WTC11 (cell line): ENCODE results near the gene NAA16. TPM values are rescaled to one million over a fixed set of nuclear protein-coding genes. Genes with fewer than 3 reads are reported as not detected.
"Not testable (repeated sequence)": the region's sequence is repeated elsewhere in the genome, so short reads cannot be mapped to it uniquely, and the experiment has no call there.

Experiments used
- ATAC-seq: fragments of 200-7000 bp; cut with Tn5 transposase; 2 replicates; pipeline ENCODE4 v1.10.0; 2021; ENCODE audit warnings: mild to moderate bottlenecking, moderate library complexity
- CTCF ChIA-PET: fragments of 300-600 bp; sonication (Branson Sonifier 250); formaldehyde crosslinking; loops from one replicate; lab custom pipeline; 2021; ENCODE audit warnings: antibody characterized with exemption; lab: Charles Lee
- POLR2A ChIA-PET: fragments of 350-600 bp; sonication (Branson Sonifier 250); formaldehyde crosslinking; loops from one replicate; lab custom pipeline; 2021; ENCODE audit warnings: antibody characterized with exemption; lab: Charles Lee
- DNase-seq: peaks from one replicate; pipeline ENCODE4 v3.0.0; 2021; ENCODE audit warnings: low spot score
- H3K27ac Mint-ChIP-seq: 2 replicates; pipeline ENCODE4 v1.8.0; 2021; ENCODE audit warnings: mixed read lengths
- H3K27me3 Mint-ChIP-seq: 2 replicates; pipeline ENCODE4 v1.8.0; 2021; ENCODE audit warnings: low read depth, mild to moderate bottlenecking, moderate library complexity, mixed read lengths
- H3K36me3 Mint-ChIP-seq: 2 replicates; pipeline ENCODE4 v1.8.0; 2021; ENCODE audit warnings: mixed read lengths
- H3K4me1 Mint-ChIP-seq: 2 replicates; pipeline ENCODE4 v1.8.0; 2022; ENCODE audit warnings: mixed read lengths
- H3K4me3 Mint-ChIP-seq: 2 replicates; pipeline ENCODE4 v1.8.0; 2021; ENCODE audit warnings: mild to moderate bottlenecking, moderate library complexity, mixed read lengths
- H3K9me3 Mint-ChIP-seq: 2 replicates; pipeline ENCODE4 v1.8.0; 2021; ENCODE audit warnings: mixed read lengths
- ATF2 ChIP-seq: sonication (generic); formaldehyde crosslinking; IDR thresholded peaks from 2 replicates; pipeline ENCODE4 v1.8.1; 2022; ENCODE audit warnings: low read depth, missing genetic modification reagents, borderline replicate concordance
- ATF6 ChIP-seq: sonication (generic); formaldehyde crosslinking; IDR thresholded peaks from 2 replicates; pipeline ENCODE4 v1.8.1; 2023; ENCODE audit warnings: mild to moderate bottlenecking, missing genetic modification reagents
- CTCF ChIP-seq: fragments of 200-600 bp; IDR thresholded peaks from 2 replicates; pipeline ENCODE4 v1.8.0; 2022; ENCODE audit warnings: antibody characterized with exemption
- EMX1 ChIP-seq: fragments of 250-450 bp; sonication (Bioruptor Pico); IDR thresholded peaks from 2 replicates; pipeline ENCODE4 v1.8.0; 2021; ENCODE audit warnings: mild to moderate bottlenecking
- ERG ChIP-seq: fragments of 250-450 bp; sonication (Bioruptor Pico); IDR thresholded peaks from 2 replicates; pipeline ENCODE4 v1.8.0; 2021; ENCODE audit warnings: mild to moderate bottlenecking
- ESRRA ChIP-seq: sonication (generic); formaldehyde crosslinking; IDR thresholded peaks from 2 replicates; pipeline ENCODE4 v1.8.1; 2022; ENCODE audit warnings: mild to moderate bottlenecking, missing genetic modification reagents, borderline replicate concordance
- FOXP1 ChIP-seq: sonication (generic); formaldehyde crosslinking; IDR thresholded peaks from 2 replicates; pipeline ENCODE4 v1.8.0; 2022; ENCODE audit warnings: missing genetic modification reagents, mild to moderate bottlenecking, moderate library complexity, borderline replicate concordance
- FOXP4 ChIP-seq: sonication (generic); formaldehyde crosslinking; IDR thresholded peaks from 2 replicates; pipeline ENCODE4 v1.8.0; 2022; ENCODE audit warnings: mild to moderate bottlenecking, missing genetic modification reagents
- HMGA2 ChIP-seq: fragments of 250-450 bp; sonication (Bioruptor Pico); IDR thresholded peaks from 2 replicates; pipeline ENCODE4 v1.4.0; 2021; ENCODE audit warnings: mild to moderate bottlenecking, moderate library complexity
- NR3C1 ChIP-seq: sonication (generic); formaldehyde crosslinking; conservative IDR thresholded peaks from 2 replicates; pipeline ENCODE4 v1.8.1; 2023; ENCODE audit warnings: low read depth, mild to moderate bottlenecking, missing genetic modification reagents
- SOX15 ChIP-seq: fragments of 250-450 bp; sonication (Bioruptor Pico); IDR thresholded peaks from 2 replicates; pipeline ENCODE4 v1.9.0; 2021; ENCODE audit warnings: mild to moderate bottlenecking
- ZMAT4 ChIP-seq: fragments of 250-450 bp; sonication (Bioruptor Pico); IDR thresholded peaks from 2 replicates; pipeline ENCODE4 v1.9.0; 2021; ENCODE audit warnings: mild to moderate bottlenecking
- ZNF138 ChIP-seq: sonication (generic); formaldehyde crosslinking; conservative IDR thresholded peaks from 2 replicates; pipeline ENCODE4 v1.8.1; 2022; ENCODE audit warnings: mild to moderate bottlenecking, moderate library complexity, missing genetic modification reagents
- ZNF263 ChIP-seq: sonication (generic); formaldehyde crosslinking; IDR thresholded peaks from 2 replicates; pipeline ENCODE4 v1.8.1; 2022; ENCODE audit warnings: low read depth, mild to moderate bottlenecking, moderate library complexity, missing genetic modification reagents
- ZNF532 ChIP-seq: fragments of 250-450 bp; sonication (Bioruptor Pico); IDR thresholded peaks from 2 replicates; pipeline ENCODE4 v1.9.0; 2021; ENCODE audit warnings: mild to moderate bottlenecking, borderline replicate concordance
- total RNA-seq: library from RNA; stranded (reverse); gene quantifications from 3 replicates; pipeline ENCODE4 v1.2.3, GENCODE V29; 2021

Gene NAA16
- total RNA-seq, 1 experiment from 2014 or later: 32.5 TPM

- DNase-seq, POLR2A ChIA-PET, H3K9me3 Mint-ChIP-seq, H3K27ac Mint-ChIP-seq, H3K4me3 Mint-ChIP-seq, H3K36me3 Mint-ChIP-seq, ATAC-seq, H3K27me3 Mint-ChIP-seq: not testable (repeated sequence)
- peaks cover 13% of the 10 kb centered on the region for H3K4me1 Mint-ChIP-seq
- CTCF ChIA-PET: interaction anchor here (1.4 kb wide), 1 partner anchor 21 kb away, joined by 3 read pairs; no protein-coding TSS in a partner anchor
Observed at GRCh38 chr13:41423259-41423658, 112.2 kb downstream of the NAA16 start.

- H3K36me3 Mint-ChIP-seq, H3K9me3 Mint-ChIP-seq, H3K27ac Mint-ChIP-seq, CTCF ChIA-PET, H3K4me3 Mint-ChIP-seq, H3K27me3 Mint-ChIP-seq, ATAC-seq, POLR2A ChIA-PET, DNase-seq: not testable (repeated sequence)
- TF ChIP-seq HMGA2 (CRISPR knock-in tag): 0 out of 2 replicates have a peak, but pooled peaks have one; percentile 15
- H3K4me1 Mint-ChIP-seq: peaks cover 13% of the 10 kb centered on the region
Observed at GRCh38 chr13:41424675-41425074, 113.6 kb downstream of the NAA16 start.

- Mint-ChIP-seq H3K4me1 (peaks cover 13% of the 10 kb centered on the region), H3K36me3 (no peaks in the 10 kb centered on the region), H3K4me3 (no peak overlapping the region), H3K27me3 (peaks cover 6% of the 10 kb centered on the region), H3K9me3 (no peaks in the 10 kb centered on the region), H3K27ac (no peak overlapping the region)
- CTCF ChIA-PET: no interaction called here
- DNase-seq (no peak), ATAC-seq (no peak)
- POLR2A ChIA-PET: no interaction called here
- TF ChIP-seq CTCF (no peak), ZNF263 (CRISPR knock-in tag) (no peak), FOXP4 (CRISPR knock-in tag) (no peak), SOX15 (CRISPR knock-in tag) (no peak), ATF6 (CRISPR knock-in tag) (no peak), ZNF138 (no peak), NR3C1 (CRISPR knock-in tag) (no peak), EMX1 (CRISPR knock-in tag) (no peak), ZNF532 (CRISPR knock-in tag) (no peak), FOXP1 (CRISPR knock-in tag) (no peak), ESRRA (no peak), ATF2 (no peak), ZMAT4 (CRISPR knock-in tag) (no peak), ERG (CRISPR knock-in tag) (no peak)
Observed at GRCh38 chr13:41426047-41426446, 115.0 kb downstream of the NAA16 start.
